ENCODE measurements around the gene NKD1. TPM values are rescaled to one million over a fixed set of nuclear protein-coding genes. Genes with fewer than 3 reads are reported as not detected.

The NKD1 gene
- total RNA-seq, 1 donor from 2014 or later = 7.9 TPM

DNA sequence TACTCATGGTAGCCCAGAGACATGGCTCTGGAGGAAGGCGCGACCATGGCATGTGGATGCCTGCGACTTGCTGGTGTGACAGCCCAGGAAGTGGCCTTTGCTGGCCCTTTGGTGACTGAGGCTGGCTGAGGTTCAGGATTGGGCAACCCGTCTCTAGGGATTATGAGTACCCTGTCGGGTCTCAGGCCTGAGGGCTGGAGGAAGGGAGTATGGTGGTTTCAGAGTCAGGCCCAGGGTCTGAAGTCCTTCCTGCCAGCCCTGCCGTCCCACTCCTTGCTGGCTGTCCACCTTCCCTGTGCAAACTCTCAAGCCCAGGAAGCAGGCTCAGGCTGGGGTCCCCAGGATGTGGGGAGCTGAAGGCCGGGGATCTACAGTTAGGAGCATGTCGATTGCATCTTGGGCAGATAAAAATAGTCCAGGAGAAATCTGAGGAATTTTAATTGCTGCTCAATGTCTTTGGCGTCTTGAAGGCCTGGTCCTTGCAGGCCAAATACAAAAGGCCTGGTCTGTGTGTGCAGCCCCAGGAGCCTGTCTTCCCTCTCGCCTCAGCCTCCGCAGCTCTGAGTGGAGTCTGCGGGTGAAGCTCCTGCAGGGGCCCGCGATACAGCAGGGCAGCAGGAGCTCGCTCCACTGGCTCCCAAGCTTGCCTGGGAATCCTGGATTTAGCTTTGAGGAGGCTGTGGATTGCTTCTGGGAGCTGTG is 52.5 kb downstream of the NKD1 start:
- peak; percentile 72 for DNase-seq (ENCODE audit: low spot score)

DNA sequence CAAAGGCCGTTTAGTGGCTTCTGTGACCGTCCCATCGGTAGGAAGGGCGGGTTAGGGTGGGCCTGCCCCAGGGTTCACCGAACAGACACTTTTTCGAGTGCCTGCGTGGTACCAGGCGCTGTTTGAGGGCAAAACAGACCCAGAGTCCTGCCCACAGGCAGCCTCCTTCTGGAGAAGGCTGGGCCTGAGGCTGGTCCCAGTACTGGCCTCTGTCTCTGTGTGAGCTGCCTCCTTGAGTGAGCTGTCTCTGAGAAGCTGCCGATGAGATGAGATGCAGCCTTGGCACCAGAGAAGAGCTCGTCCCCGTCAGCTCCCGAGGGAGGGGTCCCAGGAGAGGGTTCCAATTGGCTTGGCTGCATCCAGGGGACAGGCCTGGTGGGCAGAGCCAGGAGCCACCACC is 53.1 kb downstream of the NKD1 start:
- DNase-seq (ENCODE audit: low spot score) = no peak

DNA sequence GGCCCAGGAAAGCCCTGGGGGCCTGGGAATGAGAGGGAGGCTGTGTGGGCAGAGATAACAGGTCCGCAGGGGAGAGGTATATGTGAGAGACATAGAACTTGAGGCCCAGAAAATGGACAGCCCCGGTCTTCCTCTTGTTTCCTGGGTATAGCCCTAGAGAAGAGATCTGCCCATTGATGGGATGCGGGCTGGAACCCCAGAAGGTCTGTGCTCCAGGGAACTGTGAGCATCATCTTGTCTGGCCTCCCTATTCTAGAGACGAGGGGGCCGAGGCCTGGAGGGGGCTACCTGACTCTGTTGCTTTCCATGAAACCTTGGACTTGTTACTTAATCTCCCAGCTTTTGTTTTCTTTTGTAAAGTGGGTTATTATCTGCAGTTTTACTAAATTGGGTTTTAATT is 53.9 kb downstream of the NKD1 start:
- no peak for DNase-seq (ENCODE audit: low spot score)

DNA sequence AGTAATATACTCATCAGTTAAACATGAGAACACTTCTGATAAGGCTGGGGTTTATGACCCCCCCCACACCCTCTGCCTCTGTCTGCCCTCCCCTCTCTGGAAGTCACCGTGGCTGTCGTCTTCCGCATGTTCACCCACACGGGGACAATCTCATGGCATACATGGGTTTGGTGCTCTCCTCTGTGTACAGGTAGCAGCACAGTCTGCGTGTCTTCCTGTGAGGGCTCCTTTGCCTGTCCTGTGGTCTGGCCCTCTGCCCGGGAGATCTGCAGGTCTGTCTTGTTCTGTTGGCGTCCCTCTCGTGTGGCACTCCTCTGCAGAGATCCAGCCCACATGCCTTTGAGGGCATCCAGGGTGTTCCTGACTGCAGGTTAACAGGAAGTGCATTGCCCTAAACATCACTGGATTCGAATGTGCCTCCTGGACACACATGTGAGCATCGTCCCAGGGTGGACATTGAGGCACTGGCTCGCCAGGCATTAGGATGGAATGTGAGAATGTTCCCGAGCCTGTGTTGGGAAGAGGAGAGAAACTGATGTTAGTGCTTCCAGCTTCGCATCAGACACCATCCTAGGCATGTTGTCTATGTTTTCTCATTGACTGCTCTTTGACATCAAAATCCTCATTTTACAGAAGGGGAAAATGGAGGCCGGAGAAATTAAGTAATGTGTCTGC is 54.5 kb downstream of the NKD1 start:
- no peak for DNase-seq (ENCODE audit: low spot score)

DNA sequence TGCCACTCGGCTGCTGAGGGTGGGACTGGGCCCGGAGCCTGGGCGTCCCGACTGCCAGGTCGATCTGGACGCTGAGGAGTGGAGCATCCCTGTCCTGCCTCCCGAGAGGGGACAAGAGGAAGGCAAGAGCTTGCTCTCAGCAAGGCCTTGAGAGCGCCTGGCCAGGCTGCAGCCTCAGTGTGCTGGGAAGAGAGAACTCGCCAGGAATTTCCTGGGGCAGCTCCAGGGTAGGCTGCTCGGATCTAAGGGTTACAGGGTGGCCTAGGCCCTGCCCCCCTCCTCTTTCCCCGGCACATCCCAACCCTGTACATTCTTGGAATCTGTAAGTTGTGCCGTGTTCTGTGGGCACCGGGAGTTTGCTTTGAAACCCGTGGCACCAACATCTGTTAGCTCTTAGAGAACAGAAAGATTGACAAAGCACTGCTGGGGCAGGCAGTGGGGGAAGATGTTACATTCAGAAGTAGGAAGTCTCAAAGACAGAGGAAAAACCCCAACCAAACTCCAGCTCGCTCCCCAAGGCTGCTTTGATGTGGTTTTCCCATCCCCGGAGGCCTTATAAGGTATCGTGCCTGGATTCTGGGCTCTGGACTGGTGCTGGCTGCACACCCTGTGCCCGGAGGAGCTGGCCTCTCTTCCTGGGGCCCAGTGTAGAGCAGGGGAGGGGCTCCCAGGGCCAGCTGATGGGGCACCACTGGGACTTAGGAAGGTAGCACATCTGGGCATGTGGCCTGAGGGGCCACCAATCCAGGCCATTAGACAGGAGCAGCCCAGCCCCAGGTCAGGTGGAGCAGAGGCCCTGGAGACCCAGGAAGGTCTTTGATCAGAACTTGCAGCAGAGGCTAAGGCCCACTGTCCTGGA is 55.2 kb downstream of the NKD1 start:
- peak; percentile 94 for DNase-seq (ENCODE audit: low spot score)

DNA sequence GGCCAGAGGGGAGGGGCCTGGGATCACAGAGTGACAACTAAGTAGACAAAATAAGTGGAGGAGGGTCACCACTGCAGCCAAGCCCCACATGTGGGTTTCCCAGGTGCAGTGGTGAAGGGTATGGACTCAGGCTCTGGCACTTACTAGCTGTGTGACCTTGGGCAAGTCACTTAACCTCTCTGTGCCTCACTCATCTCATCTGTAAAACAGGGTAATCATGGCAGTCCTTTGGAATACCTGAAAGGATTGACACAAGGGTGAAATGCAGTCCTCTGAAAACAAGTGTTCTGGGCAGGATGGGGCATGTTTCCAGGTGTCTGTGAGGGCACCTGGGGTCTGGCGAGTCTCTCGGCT is 55.8 kb downstream of the NKD1 start:
- DNase-seq (ENCODE audit: low spot score) = no peak

DNA sequence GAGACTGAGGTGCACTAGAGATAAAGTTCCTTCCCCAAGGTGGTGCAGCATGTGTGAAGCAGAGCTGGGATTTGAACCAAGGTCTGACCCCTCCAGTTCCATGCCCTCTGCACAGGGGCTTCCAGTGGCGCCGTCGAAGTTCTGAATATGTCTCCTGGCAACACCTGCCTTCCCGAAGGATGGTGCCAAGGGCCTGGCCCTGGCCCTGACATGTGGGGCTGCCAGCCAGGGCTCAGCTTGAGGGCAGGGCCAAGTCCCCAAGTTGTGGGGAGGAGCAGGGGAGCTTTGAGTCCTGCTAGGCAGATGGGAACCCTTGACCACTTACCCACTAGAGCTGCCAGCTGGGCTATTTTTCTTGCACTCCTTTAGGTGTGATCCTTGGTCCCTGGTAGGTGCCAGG is 56.4 kb downstream of the NKD1 start:
- DNase-seq (ENCODE audit: low spot score) = no peak

DNA sequence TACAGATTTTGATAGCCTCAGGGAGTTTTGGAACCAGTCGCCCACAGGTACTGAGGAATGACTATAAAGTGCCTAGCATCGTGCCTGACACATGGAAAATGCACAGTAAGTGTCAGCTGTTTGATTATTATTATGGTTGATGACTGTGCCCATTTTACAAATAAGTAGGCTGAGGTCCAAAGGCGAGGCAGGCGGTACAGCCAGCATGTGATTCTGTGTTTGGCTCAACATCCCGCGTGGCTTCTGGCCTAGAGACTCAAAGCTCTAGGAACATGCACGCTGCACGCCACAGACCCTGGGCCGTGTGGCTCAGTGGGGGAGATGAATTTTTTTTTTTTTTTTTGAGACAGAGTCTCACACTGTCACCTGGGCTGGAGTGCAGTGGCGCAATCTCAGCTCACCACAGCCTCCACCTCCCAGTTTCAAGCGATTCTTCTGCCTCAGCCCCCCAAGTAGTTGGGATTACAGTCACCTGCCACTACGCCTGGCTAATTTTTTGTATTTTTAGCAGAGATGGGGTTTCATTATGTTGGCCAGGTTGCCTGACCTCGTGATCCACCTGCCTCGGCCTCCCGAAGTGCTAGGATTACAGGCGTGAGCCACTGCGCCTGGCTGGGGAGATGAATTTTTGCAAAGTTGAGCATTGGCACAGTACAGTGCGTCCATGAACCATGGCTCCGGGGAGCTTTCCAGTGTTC is 57.7 kb downstream of the NKD1 start:
- no peak for DNase-seq (ENCODE audit: low spot score)

DNA sequence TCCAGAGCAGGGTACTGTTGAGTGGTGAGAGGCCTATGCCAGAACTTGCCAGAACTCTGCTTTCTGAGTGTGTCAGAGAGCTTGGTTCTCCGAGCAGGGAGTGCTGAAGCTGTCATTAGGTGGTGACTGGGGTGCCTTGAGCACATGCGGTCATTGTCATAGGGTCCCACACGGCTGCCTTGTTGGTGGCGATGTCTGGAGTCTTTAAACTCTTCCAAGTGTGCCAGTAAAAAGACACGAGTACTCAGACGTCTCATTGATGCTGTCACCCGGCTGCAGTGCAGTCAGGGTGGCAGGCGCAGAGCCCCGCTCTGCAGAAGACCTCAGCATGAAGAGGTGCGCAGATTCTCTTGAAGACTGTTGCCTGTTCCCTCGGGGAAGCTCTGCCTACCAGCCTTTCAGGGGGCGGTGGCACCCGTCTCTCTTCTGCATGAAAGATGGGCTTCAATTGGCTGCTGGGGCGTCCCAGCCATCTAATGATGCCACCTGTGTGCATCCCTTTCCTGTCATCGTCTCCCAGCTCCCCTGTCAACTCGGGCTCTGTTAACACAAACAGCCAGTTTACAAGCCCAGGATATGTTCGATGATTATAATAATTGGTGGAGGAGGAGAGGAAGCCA is 58.3 kb downstream of the NKD1 start:
- DNase-seq (ENCODE audit: low spot score) = no peak

DNA sequence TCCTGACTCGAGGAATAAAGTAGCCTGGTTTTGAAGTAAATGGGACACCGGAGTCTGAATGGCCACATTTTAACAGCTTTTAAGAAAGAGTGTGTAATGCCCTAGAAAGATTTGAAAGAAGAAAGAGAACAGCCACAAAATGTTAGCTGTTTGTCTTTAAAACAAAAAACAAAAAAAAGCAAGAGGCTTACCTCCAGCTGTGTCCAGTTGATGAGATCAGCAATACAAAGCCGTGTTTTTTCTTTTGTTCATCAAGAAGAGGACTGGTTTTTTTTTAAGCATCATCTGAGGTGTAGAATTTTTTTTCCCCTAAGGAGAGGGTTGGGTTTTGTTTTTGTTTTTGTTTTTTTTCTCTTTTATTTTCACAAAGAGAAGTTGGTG is 58.8 kb downstream of the NKD1 start:
- DNase-seq (ENCODE audit: low spot score) = no peak

DNA sequence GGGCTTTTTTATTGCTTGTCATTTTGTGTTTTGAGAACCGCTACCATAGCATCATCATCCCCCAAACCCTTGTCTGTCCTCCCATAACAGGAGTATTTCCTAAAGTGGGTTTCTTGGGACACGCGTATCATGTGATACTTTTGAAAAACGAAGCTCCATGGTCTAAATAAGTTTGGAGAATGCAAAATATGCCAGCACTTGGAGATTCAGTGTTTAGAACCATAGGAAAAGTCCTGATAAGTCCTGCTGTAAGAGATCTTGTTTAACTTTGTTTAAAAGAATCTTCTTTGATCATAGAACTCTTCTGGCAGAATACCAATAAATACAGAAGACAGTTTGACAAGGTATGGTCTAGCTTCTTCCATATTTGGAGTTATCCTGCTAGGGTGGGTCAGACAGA is 59.3 kb downstream of the NKD1 start:
- no peak for DNase-seq (ENCODE audit: low spot score)

DNA sequence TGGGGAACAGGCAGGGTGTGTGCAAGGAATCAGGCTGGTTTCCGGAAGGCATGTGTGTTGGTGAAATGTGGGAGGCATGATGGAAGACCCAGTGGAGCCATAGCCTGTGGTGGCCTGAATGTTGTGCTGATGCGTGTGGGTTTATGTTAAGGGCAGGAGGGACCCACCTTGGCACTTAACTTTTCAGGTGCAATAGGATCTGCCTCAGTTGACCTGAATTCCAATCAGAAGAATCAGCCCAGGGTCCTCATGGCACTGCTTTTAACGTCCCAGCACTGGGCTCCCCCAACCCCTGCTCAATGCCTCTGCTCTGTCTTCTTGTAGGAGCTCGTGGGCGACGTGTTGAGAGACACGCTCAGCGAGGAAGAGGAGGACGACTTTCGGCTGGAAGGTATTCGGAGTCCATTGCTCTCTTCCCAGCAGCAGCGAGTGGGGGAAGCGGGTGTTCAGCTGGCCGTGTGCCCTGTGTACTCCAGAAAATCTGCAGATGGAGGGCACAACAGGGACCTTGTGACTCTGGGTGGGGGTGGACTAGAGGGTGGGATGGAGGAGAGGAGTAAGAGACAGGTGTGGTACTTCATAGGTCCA is 59.9 kb downstream of the NKD1 start:
- DNase-seq (ENCODE audit: low spot score) = no peak

DNA sequence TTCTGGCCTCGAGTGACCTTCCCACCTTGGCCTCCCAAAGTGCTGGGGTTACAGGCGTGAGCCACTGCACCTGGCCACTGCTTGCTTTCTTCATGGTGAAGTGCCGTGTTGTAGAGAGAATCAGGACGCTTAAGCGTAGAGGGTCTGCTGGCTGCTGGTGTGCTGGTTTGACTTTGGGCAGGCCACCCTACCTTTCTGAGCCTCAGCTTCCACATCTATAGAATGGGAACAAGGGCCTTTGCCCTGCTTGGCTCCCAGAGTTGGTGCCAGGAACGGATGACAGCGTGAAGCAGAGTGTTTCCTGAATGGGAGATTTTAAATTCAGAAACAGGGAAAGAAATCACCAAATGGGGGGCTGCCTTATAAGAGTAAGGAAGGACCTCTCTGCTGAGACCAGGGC is 60.9 kb downstream of the NKD1 start:
- no peak for DNase-seq (ENCODE audit: low spot score)

DNA sequence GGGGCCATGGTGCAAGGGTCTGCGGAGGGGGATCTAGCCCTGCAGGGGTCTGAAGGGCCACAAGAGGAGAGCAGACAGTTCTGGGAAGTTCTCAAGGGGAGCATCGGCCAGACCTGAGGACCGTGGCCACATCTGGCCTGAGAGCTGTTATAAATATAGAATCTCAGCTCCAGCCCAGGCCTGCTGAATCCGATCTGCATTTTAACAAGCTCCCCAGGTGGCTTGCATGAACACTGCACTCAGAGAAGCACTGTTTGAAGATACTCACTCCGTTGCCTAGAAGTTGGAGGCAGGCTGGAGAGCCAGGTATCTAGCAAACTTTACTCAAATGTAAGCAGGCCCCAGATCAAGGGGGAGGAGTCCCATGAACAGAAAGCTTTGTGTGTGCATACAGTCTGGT is 61.3 kb downstream of the NKD1 start:
- peak; percentile 85 for DNase-seq (ENCODE audit: low spot score)

DNA sequence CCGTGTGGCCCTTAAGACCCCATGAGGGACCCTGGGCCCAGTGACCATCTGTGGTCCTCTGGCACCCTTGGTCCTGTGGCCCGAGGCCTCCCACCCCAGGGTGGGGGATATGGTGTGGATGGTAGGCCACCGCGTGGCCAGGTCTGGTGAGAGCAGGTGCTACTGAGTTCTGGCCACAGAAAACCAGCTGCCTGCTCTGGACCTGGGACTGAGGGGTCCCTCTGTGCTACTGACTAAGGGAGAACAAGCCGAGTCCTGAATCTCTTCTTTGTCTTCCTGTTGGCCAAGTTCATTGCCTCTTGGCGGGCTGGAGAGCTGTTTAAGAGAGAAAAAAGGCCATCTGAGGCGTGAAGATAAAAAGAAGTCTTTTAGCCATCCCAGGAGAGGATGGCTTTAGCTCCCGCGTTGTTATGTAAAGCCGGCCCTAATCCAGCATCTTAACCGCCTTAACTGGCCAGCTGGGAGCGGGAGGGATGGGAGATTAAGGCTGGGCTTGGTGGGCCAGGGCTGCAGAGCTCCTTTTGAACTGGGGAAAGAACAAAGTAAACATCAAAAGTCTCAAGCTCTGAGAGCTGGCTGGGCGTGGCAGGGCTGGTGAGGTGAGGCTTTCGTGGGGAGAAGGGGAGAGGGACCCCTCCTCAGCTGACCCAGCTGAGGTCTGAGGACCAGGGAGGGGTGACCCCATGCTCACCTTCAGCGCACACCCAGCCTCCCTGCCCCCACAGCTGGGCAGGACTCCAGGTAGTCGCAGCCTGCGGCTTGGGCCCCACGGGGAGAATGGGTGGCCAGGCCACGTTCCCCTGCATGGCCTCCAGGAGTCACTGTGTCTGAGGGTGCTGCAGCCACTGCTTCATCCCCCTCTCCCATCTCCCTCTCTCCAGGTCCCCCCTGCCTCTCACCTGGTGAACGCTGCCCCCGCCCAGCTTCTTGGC is 62.4 kb downstream of the NKD1 start:
- peak; percentile 97 for DNase-seq (ENCODE audit: low spot score)

DNA sequence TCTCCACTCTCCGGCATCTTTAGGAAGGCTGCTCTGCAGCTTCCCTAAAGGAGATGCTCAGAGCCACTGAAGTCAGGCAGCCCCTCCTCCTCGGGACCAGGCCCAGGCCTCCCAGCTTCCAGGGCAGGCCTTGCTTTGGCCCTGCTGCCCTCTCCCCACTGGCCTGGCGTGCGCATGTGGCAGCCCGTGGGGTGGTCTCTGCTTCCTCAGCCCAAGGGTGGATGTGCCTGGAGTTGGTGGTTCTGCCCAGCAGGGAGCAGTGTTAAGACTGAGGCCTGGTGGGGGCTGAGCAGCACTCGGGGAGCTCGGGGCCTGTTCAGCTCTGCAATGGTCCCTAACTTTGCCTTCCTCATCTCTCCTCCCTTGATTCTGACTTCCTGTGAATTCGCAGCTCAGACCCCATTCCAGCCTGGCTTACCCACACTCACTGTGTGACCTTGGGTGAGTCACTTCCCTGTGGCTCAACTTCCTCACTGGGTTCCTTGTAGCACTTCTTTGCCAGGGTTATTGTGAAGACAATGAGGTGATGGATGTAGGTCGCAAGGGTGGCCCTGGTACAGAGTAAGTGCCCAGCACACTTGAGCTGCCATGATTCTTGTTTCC is 63.2 kb downstream of the NKD1 start:
- DNase-seq (ENCODE audit: low spot score) = peak; percentile 48

DNA sequence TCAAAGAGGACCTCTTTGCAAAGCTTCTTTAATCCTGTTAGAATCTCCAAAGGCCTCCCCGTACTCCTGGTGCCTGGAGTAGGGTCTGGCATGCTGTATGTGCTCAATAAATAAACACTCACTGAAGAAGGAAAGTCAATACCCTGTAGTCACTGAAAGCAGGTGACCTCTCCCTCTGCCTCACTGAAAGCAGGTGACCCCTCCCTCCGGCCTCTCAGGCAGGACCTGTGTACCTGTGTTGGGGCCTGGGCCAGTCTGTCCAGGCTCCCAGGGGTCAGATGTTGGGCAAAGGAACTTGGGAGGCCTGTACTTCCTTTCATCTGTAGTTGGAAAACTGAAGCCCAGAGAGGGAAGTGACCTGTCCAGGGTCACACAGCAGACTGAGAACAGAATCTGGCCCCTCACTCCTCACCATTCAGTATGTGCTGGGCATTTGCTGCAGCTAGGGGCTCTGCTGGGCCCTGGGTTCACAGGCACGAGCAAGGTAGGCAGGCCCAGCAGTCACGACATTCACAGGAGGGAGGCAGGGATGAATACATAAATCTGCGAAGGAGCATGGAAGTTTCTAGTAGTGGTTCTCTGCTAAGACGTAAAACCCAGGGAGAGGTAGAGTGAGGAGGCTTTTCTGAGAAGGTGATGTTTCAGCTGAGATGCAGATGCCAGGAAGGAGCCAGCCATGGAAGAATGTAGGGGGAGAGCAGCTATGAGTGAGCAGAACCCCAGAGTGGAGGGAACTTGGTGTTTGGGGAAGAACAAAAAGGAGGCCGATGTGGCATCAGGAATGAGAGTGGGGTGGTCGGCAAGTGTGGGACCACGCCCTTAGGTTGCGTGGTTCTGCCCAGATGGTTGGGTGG is 64.0 kb downstream of the NKD1 start:
- no peak for DNase-seq (ENCODE audit: low spot score)

DNA sequence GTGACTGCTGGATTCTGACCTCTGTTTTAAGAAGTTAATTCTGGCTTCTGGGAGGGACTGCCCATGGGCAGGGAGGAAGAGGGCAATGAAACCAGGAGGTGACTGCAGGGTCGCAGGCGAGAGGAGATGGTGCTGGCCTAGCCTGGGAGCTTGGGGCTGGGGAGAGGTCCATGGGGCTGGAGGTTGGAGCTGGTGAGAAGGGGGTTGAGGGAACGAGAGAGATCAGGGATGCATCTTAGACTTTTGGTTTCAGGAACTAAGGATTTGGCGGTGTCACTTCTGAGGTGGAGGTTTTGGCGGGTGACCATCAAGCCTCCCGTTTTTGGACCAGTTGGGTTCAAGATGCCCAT is 64.6 kb downstream of the NKD1 start:
- no peak for DNase-seq (ENCODE audit: low spot score)

Data from umbilical cord (tissue), 2 donors.